ENCODE results near the gene RFXAP. TPM values are rescaled to one million over a fixed set of nuclear protein-coding genes. Genes with fewer than 3 reads are reported as not detected.

The RFXAP gene
- total RNA-seq, 1 experiment from 2014 or later = 11.5 TPM

GRCh38 chr13:36814465-36814864 is 4.6 kb upstream of the RFXAP start:
- Mint-ChIP-seq H3K36me3 (ENCODE audit: insufficient read depth, unreplicated experiment) (no peaks in the 10 kb centered on the region), H3K27ac (ENCODE audit: unreplicated experiment) (no peak overlapping the region)
- no peak for DNase-seq

DNA sequence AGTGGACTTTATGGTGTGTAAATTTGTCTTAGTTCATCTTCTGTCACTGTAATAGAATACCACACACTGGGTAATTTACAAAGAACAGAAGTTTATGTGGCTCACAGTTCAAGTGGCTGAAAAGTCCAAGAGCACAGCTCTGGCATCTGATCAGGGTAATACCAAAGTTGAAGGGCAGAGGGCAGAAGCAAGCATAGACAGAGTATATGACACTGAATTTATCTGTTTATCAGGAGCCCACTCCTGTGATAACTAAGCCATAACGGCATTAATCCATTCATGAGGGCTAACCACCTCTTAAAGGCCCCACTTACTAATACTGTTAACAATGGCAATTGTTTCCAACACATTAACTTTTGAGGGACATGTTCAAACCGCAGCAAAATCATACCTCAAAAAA is 4.0 kb upstream of the RFXAP start:
- H3K36me3 Mint-ChIP-seq (ENCODE audit: insufficient read depth, unreplicated experiment) = no peaks in the 10 kb centered on the region
- intact Hi-C loops (cut with micrococcal nuclease; ENCODE audit: unreplicated experiment) = no loop called here

More at GRCh38 chr13:36814465-36814864, 4.6 kb upstream of the RFXAP start:
- Histone ChIP-seq H3K4me1 (peaks cover 4% of the 10 kb centered on the region; the same call in 1 of the 2 replicates), H3K27me3 (replicated peaks; ENCODE audit: control insufficient read depth, insufficient read depth, low read length) (no peaks in the 10 kb centered on the region), H3K4me3 (ENCODE audit: low read depth, low read length) (no peak overlapping the region), H3K36me3 (ENCODE audit: control insufficient read depth, insufficient read depth, low read length) (no peaks in the 10 kb centered on the region), H3K9me3 (no peaks in the 10 kb centered on the region)
- BruUV-seq (replicated peaks) = no TSS peak
- Mint-ChIP-seq H3K4me3 (ENCODE audit: unreplicated experiment) (no peak overlapping the region), H3K4me1 (ENCODE audit: low read depth, unreplicated experiment) (peaks cover under 1% of the 10 kb centered on the region), H3K27me3 (ENCODE audit: insufficient read depth, unreplicated experiment) (peaks cover 8% of the 10 kb centered on the region), H3K9me3 (ENCODE audit: unreplicated experiment) (no peaks in the 10 kb centered on the region)
- TF ChIP-seq CTCF (IDR thresholded peaks at IDR 0.05; ENCODE audit: insufficient read depth in 1 of 2, low read depth in 1 of 2, low read length in 1 of 2, severe bottlenecking in 1 of 2, unreplicated experiment in 1 of 2) = no peak
- ChIA-PET POLR2A (no interaction called here), CTCF (interaction anchor here (1.0 kb wide), 1 partner anchor 27 kb away, joined by 5 read pairs; no protein-coding TSS in a partner anchor)
- intact Hi-C loops (cut with micrococcal nuclease; ENCODE audit: unreplicated experiment) = no loop called here

More for the DNA sequence above, 4.0 kb upstream of the RFXAP start:
- H3K4me3 ChIP-seq (ENCODE audit: low read depth, low read length) = no peak overlapping the region
- peak in 1 of 2 experiments; percentile 13 for DNase-seq
- H3K4me1 ChIP-seq = peaks cover 4% of the 10 kb centered on the region; the same call in 1 of the 2 replicates
- Mint-ChIP-seq H3K27ac (ENCODE audit: unreplicated experiment) (no peak overlapping the region), H3K4me1 (ENCODE audit: low read depth, unreplicated experiment) (peaks cover 7% of the 10 kb centered on the region), H3K27me3 (ENCODE audit: insufficient read depth, unreplicated experiment) (peaks cover 6% of the 10 kb centered on the region), H3K9me3 (ENCODE audit: unreplicated experiment) (no peaks in the 10 kb centered on the region), H3K4me3 (ENCODE audit: unreplicated experiment) (no peak overlapping the region)
- H3K36me3 ChIP-seq (ENCODE audit: control insufficient read depth, insufficient read depth, low read length) = no peaks in the 10 kb centered on the region
- H3K9me3 ChIP-seq = no peaks in the 10 kb centered on the region
- CTCF ChIA-PET = interaction anchor here (1.0 kb wide), 1 partner anchor 26 kb away, joined by 5 read pairs; no protein-coding TSS in a partner anchor
- POLR2A ChIA-PET = no interaction called here
- BruUV-seq (replicated peaks) = no TSS peak
- peak; percentile 12 to 32 for TF ChIP-seq CTCF (IDR thresholded peaks at IDR 0.05; ENCODE audit: insufficient read depth in 1 of 2, low read depth in 1 of 2, low read length in 1 of 2, severe bottlenecking in 1 of 2, unreplicated experiment in 1 of 2)
- no peaks in the 10 kb centered on the region for H3K27me3 ChIP-seq (replicated peaks; ENCODE audit: control insufficient read depth, insufficient read depth, low read length)

Measured in Caco-2 (cell line).